PC-9 (cell line): ENCODE results near the gene RNF43.

ENCODE experiments used
- EZH2 ChIP-seq: fragments of 200-600 bp; sonication (generic); IDR thresholded peaks from 2 replicates; pipeline ENCODE4 v1.8.0; 2017; ENCODE audit warnings: antibody characterized with exemption, low read depth
- TF ChIP-seq, protein P1 (sequence below): fragments of 200-600 bp; sonication (generic); conservative IDR thresholded peaks from 2 replicates; pipeline ENCODE4 v1.6.1; 2017; ENCODE audit warnings: mixed run types, antibody characterized with exemption, mild to moderate bottlenecking, moderate library complexity

DNA sequence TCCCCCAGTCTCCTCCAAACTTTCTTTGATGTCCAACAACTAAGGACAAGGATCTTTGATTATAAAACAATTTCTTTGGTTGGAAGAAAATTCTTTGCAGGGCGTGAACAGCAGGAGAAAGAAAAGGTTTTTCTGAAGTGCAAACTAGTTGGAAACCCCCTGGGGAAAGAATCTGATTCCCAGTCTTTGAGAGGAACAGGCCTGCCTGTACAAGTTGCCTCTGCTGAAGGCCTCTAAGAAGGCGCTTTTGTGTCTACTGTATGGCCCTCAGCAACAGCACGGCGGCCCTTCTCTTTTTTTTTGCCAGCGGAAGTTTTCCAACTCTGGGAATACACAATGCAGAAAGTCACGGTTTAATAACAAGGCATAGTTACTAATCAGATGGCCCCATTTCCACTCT lies 14.0 kb downstream of the RNF43 start:
- no peak for TF ChIP-seq EZH2
- TF ChIP-seq, protein P1, sequence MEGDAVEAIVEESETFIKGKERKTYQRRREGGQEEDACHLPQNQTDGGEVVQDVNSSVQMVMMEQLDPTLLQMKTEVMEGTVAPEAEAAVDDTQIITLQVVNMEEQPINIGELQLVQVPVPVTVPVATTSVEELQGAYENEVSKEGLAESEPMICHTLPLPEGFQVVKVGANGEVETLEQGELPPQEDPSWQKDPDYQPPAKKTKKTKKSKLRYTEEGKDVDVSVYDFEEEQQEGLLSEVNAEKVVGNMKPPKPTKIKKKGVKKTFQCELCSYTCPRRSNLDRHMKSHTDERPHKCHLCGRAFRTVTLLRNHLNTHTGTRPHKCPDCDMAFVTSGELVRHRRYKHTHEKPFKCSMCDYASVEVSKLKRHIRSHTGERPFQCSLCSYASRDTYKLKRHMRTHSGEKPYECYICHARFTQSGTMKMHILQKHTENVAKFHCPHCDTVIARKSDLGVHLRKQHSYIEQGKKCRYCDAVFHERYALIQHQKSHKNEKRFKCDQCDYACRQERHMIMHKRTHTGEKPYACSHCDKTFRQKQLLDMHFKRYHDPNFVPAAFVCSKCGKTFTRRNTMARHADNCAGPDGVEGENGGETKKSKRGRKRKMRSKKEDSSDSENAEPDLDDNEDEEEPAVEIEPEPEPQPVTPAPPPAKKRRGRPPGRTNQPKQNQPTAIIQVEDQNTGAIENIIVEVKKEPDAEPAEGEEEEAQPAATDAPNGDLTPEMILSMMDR: no peak
